HepG2 (cell line): ENCODE results near the gene MAP3K2. TPM values are rescaled to one million over a fixed set of nuclear protein-coding genes. Genes with fewer than 3 reads are reported as not detected.
A peak's percentile ranks its signal among the peaks of the same experiment; 100 is the strongest.

Experiments used
- HNRNPLL ChIP-seq: fragments of 200-400 bp; formaldehyde crosslinking; IDR thresholded peaks from 2 replicates; pipeline ENCODE4 v1.6.1; 2017; ENCODE audit warnings: mild to moderate bottlenecking, low read depth, low read length; ENCODE audit not compliant: poor library complexity, severe bottlenecking
- IRF2 ChIP-seq: IDR thresholded peaks from 2 replicates; pipeline ENCODE4 v1.6.1; 2018; ENCODE audit warnings: missing genetic modification reagents, missing compliant biosample characterization
- POLR2G ChIP-seq: fragments of 200-400 bp; formaldehyde crosslinking; IDR thresholded peaks from 2 replicates; pipeline ENCODE4 v1.6.1; 2018; ENCODE audit warnings: mild to moderate bottlenecking, low read depth, low read length, moderate library complexity
- RBM22 ChIP-seq: fragments of 200-400 bp; formaldehyde crosslinking; optimal IDR thresholded peaks from 2 replicates; pipeline ENCODE3; 2017; ENCODE audit warnings: mild to moderate bottlenecking, low read length, moderate library complexity
- TBL1XR1 ChIP-seq: fragments of 150-350 bp; IDR thresholded peaks from 2 replicates; pipeline ENCODE4 v1.6.1; 2014; ENCODE audit warnings: borderline replicate concordance, low read length; ENCODE audit not compliant: partially characterized antibody
- TRAFD1 ChIP-seq: sonication (generic); formaldehyde crosslinking; IDR thresholded peaks from 2 replicates; pipeline ENCODE4 v1.5.1; 2020; ENCODE audit warnings: missing genetic modification reagents, mild to moderate bottlenecking, borderline replicate concordance
- ZBED4 ChIP-seq: sonication (generic); formaldehyde crosslinking; IDR thresholded peaks from 2 replicates; pipeline ENCODE4 v1.4.0; 2020; ENCODE audit warnings: missing genetic modification reagents, borderline replicate concordance
- ZNF281 ChIP-seq: sonication (generic); formaldehyde crosslinking; IDR thresholded peaks from 2 replicates; pipeline ENCODE4 v1.4.0; 2020; ENCODE audit warnings: missing genetic modification reagents, borderline replicate concordance
- ZNF451 ChIP-seq: sonication (generic); formaldehyde crosslinking; IDR thresholded peaks from 2 replicates; pipeline ENCODE4 v1.5.0; 2020; ENCODE audit warnings: mild to moderate bottlenecking, missing genetic modification reagents
- ZNF564 ChIP-seq: sonication (generic); formaldehyde crosslinking; IDR thresholded peaks from 2 replicates; pipeline ENCODE4 v1.8.1; 2023; ENCODE audit warnings: mild to moderate bottlenecking, missing genetic modification reagents
- polyA plus RNA-seq, 8 experiments: library from polyadenylated mRNA; depleted of rRNA in 3 of 8; stranded (reverse) in 7 of 8; unstranded in 1 of 8; fragments of >200 nt; fragmentation: Illumina TruSeq in 4 of 8; extraction: Trizol in 4 of 8; gene quantifications; 2 replicates each; pipeline versions ENCODE4 v1.2.1 to v1.2.3, GENCODE V29; 2011 to 2016; ENCODE audit warnings: low read depth in 4 of 8, missing spikeins in 1 of 8, mixed read lengths in 1 of 8; ENCODE audit not compliant: insufficient read depth in 1 of 8
- total RNA-seq, 5 experiments: library from RNA; depleted of rRNA; stranded (reverse); fragments of >200 nt; fragmentation: Illumina TruSeq; extraction: Trizol; gene quantifications; 2 replicates each; pipeline ENCODE4 v1.2.3, GENCODE V29; 2016; ENCODE audit warnings: low read depth in 1 of 5

The MAP3K2 gene
- total and polyA plus RNA-seq, 2 of the 13 experiments (the other 11 are each of a cell fraction or from before 2014, with no cell fraction given): 12.2 to 37.2 TPM

GRCh38 chr2:127421871-127422558 is 34.2 kb upstream of the MAP3K2 start (continued):
- peak; percentile 62; the same call in 1 of the 2 replicates for TF ChIP-seq POLR2G
- TF ChIP-seq TBL1XR1: no peak
- no peak for TF ChIP-seq ZNF564
- TF ChIP-seq HNRNPLL: no peak
- no peak for TF ChIP-seq IRF2
- peak; percentile 39 for TF ChIP-seq RBM22
- no peak for TF ChIP-seq ZBED4
- TF ChIP-seq ZNF451 (CRISPR knock-in tag): no peak
- TF ChIP-seq TRAFD1 (CRISPR knock-in tag): no peak
- TF ChIP-seq ZNF281: no peak
